GM19463 (cell line): ENCODE data around the gene KIF5A.
A peak's percentile ranks its signal among the peaks of the same experiment; 100 is the strongest.

Experiments
- ATAC-seq: cut with Tn5 transposase; IDR thresholded peaks from one replicate; pipeline ENCODE4 v1.9.1; 2021; ENCODE audit warnings: mild to moderate bottlenecking, moderate library complexity; ENCODE audit not compliant: unreplicated experiment

Gene KIF5A

DNA sequence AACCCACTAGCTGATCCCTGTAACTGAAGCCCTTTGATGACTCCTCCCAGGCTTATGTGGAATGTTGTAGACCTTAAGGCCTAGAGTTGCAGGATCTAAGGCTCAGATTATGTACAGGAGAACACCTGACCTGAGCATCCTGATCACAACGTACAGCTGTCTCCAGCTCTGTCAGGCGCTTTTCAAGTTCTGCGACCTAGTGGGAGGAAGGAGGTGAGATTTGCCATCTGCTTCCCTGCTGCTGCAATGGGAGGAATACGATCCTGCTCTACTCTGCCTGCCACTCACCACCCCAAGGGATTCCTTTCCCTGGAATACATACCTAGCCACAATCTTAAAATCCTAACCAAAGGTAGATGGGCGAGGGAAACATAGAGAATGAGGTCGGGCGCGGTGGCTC, 16.7 kb upstream of the KIF5A start:
- ATAC-seq = no peak

GRCh38 chr12:57534250-57534649, 15.6 kb upstream of the KIF5A start:
- no peak for ATAC-seq

DNA sequence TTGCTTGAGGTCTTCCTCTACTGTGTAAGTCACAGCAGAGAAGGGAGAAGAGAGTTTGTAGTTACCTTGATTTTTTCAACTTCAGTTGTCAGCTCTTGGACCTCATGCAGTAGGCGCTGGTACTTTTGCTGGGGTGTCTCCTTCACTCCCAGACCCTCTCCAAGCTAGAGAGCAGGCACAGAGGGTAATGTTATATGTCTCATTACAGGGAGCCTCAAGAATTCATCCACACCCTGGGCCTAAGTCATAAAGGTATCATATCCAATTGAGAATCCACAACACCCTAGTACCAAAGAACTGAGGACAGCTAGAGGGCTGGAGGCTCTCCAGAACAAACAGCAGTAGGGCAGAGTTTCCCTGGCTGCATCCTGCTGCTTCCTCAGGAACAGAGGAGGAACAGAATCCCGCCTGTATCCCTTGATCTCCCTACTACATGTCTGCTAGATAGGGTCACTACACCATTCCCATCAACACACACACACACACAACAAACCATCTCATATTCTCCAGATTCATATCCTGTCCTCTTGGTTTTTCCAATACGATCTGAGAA, 14.8 kb upstream of the KIF5A start:
- ATAC-seq = no peak

DNA sequence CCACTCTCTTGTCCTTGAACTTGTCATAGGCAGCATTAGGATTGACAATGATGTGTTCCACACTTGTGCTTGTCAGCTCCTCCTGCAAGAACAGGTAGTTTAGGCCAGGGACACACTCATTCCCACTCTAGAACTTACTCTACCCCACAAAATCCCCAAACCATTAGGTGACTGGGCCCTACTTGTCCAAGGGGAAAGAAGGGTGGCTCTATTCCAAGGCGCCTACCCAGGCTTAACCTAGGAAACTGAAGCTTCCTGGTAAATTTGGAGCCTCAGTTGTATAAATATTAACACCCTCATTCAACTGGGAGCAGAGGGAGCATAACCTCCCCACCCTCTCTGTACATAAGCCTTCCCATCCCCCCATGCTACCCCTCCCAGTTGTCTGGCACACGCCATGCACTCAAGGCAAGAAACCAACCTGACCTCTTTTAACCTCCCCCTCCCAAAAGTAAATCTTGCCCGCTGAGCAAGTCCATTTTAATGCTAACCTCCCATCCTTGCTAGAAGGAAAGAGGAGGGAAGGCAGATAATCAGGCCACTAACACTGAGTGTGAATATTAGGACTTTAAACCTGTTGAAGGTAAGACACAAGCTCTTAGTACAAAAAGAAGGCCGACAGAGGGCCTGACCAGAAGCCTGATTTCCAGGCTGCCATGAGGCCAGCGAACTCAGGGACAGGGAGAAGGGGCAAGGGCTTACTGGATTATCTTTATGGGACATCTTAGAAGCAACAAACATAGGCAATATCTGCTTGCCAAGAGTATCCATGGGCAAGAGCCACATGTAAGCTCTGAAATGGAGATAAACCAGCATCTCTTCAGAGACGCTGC, 13.9 kb upstream of the KIF5A start:
- ATAC-seq = no peak

DNA sequence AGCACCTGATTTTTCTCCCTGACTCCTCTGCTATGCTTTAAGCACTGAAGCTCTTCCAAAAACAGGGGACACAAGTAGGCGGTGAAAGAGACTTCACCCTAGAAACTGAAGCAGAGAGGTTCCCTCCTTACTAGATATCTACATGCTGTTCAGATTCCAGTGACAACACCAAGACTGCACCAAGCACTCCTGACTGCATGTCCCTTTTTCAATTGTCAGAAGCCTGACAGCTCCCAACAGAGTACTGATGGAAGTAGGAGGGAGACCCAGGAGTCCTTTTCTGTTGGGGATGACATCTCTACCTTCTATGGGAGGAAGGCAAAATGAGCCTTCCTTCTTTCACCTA, 13.3 kb upstream of the KIF5A start:
- no peak for ATAC-seq

- ATAC-seq = no peak
Measured at GRCh38 chr12:57539134-57539768, 10.6 kb upstream of the KIF5A start.

GRCh38 chr12:57541001-57541400, 8.8 kb upstream of the KIF5A start:
- ATAC-seq = no peak

DNA sequence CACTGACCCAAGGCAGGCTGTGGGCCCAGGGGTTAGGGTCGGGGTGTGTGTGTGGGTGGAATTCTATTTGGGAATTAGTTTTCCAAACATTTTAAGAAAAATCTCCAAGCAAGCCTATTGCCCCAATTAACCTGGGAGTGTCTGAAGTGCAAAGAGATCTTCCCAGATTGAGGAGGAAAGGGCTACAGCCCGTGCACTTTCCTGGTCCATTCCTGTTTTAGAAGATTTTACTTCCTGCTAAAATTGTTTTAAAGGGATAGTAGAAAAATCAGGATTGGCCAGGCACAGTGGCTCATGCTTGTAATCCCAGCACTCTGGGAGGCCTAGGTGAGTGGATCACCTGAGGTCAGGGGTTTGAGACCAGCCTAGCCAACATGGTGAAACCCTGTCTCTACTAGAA, 8.1 kb upstream of the KIF5A start:
- ATAC-seq = no peak

DNA sequence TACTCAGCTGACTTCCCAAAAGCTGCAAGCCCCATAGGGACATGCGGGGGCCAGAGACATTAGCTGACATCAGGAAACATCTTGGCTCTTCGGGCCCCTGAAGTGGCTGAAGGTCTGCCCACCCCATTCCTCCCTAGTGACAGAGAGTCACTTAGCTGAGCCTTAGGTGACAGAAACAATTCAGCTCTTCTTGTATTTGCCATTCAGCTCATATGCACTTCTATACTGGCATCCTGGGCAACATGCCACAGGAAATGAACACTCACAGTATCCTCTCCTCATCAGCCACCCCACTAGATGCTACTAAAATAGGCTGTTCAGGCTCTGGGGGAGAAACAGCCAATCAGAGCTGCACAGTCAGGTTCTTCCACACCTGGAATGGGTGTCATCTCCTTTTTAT, 6.3 kb upstream of the KIF5A start:
- no peak for ATAC-seq

GRCh38 chr12:57545809-57546437, 3.9 kb upstream of the KIF5A start:
- ATAC-seq = no peak

GRCh38 chr12:57546438-57547287, 3.2 kb upstream of the KIF5A start, which contains the start of gene DCTN2:
Gene DCTN2, minus strand, starts transcription at chr12:57547192. Its CDS starts 129 bp downstream, at chr12:57547063.
- peak; percentile 99 for ATAC-seq

DNA sequence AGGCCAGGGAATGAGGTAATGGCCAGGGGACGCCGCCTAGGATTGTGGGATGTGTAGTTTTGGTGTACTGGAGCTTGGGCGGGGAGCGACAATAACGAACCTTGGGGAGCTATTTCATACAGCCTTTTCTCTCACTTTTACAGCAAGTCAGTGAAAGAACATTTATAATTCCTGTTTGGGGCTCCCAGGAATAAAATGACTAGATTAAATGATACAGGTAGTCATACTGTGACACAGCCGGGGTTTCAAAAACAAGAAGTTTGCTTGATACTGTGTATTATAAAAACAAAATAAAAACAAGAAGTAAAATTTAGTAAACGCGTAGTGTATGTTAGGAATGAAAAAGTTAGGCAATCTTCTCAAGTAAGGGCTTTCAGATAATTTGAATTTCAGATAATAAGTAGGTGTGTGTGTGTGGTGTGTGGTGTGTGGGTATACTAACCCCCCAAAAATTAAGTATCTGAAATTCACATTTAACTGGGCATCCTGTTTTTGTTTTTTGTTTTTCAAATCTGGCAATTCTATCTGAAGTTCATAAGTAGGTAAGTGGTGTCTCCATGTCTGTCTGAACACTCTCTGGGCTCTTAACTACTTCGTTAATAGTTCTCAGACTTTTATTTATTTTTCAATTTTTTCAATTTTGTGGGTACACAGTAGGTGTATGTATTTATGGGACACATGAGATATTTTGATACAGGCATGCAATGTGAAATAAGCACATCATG, 2.4 kb upstream of the KIF5A start:
- ATAC-seq = no peak

- no peak for ATAC-seq
Measured at GRCh38 chr12:57548013-57548315, 1.9 kb upstream of the KIF5A start.

DNA sequence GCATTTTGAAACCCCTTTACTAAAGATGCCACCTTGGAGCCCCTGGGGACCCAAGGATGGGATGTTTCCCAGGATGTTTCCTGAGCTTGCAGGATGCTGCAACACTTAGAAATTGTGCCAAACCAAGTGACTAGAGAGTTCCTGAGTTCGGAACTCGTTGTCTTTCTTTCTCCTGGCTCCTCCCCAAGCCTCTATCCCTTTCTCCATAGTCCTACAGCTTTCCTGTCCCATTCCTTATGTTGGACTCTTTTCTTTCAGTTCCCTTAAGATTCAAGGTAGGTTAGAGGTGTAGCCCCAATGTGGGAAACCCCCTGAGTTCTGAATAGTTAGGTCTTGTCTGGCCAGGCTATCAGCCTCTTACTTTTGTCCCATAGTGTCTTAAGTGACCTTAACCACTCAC, 1.4 kb upstream of the KIF5A start:
- ATAC-seq = no peak

- ATAC-seq = no peak
Measured at GRCh38 chr12:57549203-57549908, 488 bp upstream of the KIF5A start.

DNA sequence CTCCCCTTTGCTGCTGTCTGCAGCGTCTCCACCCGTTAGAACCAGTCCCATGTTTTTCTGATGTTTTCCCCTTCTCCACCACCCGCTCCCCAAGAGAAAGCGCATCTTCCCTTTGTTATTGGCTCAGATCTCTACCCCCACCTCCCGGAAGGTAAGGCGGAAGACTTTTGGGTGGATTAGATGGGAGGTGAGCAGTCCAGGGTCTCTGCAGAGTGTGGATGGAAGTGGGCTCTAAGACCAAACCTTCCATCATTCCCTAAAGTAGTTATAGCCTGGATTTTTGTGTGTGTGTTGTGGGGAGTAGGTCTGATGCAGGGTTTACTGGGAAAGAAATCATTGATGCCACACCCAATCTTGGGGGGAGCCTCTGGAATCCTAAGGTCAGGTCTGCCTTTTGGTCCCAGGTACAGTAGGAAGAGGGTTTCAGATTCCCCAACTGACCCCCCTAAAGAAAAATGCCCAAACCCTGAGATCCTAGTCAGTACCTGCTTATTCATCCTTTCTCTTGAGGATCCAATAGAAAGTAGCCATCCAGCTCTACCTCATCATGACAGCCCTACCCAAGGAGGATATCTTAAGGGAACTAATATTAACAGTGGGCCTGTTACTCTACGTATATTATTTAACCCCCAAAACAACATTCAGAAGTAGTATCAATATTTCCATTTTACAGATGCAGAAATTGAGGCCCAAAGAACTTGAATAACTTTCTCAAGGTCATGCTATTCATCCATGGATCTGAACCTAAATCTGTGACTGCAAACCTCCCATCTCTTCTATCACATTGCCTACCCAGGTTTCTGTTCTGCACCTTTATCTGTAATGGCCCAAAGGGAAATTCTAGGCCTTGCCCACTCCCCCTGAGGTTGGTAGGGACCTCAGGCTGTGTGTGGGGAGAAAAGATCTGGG, 1.1 kb downstream of the KIF5A start:
- no peak for ATAC-seq

DNA sequence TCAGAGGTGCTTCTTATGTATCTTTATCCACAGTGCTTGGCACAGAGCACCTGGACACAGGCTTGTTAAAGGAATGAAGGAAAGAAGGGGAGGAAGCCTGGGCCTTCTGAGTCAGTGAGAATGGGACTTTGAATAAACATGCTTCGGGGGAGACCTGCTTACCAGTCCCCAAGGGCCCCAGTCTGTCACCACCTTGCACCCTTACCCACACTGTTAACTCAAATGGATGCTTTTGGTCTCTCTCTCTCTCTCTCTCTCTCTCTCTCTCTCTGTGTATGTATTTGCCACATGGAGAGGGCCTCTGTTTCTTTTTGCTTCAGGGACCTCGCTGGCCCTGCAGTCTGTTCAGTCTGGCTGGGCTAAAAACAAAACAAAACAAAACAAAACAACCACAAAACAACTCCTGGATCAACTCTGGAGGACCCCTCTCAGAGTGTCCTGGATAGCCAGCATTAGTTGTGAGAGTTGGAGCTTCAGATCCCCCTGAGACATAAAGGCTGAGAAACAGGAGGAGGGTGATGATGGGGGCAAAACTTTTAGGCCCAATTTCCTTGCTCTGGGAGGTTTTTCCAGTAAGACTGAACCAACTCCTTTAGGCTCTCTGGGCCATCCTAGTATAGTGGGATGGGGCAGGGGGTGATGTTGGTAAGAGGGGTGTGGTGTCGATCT, 1.9 kb downstream of the KIF5A start:
- ATAC-seq = no peak

DNA sequence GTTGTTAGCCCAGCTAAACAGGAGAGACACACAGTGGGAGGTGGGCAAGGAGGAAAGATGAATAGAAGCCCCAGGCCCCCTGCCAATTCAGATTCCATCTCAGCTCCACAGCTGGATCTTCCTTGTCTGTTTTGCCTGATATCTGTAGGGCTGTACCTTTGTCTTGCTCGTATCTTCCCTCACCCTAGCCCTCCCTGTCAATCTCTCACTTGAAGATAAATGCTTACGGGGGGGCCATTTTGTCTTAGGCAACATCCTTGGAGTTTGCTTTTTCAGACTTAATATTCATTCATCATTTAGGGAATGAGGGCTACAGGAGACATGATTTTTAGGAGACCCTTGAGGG, 2.4 kb downstream of the KIF5A start:
- no peak for ATAC-seq
